ENCODE data around the gene PCID2. TPM values are rescaled to one million over a fixed set of nuclear protein-coding genes. Genes with fewer than 3 reads are reported as not detected.

The PCID2 gene
- total and polyA plus RNA-seq, 2 donors (not counting 1 experiment from before 2014, with no cell fraction given) = 52.2 to 61.1 TPM

DNA sequence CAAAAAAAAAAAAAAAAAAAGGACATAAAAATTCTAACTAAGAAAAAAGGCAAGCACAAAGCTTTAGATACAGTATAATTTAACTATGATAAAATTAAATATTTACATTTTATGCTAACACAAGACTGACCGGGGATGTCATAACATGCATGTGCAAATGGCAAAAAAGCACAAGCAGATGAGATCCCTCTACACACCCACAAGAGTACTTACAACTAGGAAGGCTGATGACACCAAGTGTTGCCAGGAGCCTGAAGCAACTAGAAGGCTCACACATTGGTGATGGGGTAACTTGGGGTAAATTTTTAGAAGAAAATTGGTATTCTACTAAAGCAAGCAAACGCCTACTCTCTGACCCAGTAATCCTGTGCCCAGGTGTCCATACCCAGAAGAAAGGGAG lies 6.7 kb downstream of the PCID2 start:
- peaks cover 3% of the 10 kb centered on the region in 2 donors for H3K4me1 ChIP-seq (ENCODE audit: control insufficient read depth in 2 of 2, insufficient read depth in 2 of 2, low read length in 2 of 2)
- H3K4me1 Mint-ChIP-seq = peaks cover 31% of the 10 kb centered on the region
- no peak overlapping the region for H2AFZ ChIP-seq (ENCODE audit: insufficient read depth, low read depth, low read length, poor library complexity, severe bottlenecking)
- ChIA-PET POLR2A (interaction anchor here (0.6 kb wide), 1 partner anchor 584 kb away, joined by 4 read pairs; no protein-coding TSS in a partner anchor), CTCF (no interaction called here)
- peaks cover 42% of the 10 kb centered on the region for H4K20me1 ChIP-seq (ENCODE audit: control insufficient read depth, insufficient read depth, low read length, poor library complexity, severe bottlenecking)
- peaks cover 64% of the 10 kb centered on the region for H3K79me2 ChIP-seq (ENCODE audit: control insufficient read depth, insufficient read depth, low read length)
- intact Hi-C loops (cut with micrococcal nuclease) = no loop called here
- H3K4me3 Mint-ChIP-seq = no peak overlapping the region
- H3K9me3 Mint-ChIP-seq (ENCODE audit: insufficient read depth) = no peaks in the 10 kb centered on the region
- no CpG with 5 or more reads among the region's 2 CpGs for WGBS (ENCODE audit: insufficient coverage)
- no peak overlapping the region for H3K9ac ChIP-seq (ENCODE audit: low read length)
- ATAC-seq (ENCODE audit: low read depth) (no peak), DNase-seq (no peak)
- no peaks in the 10 kb centered on the region for H3K27me3 Mint-ChIP-seq
- H3K27ac Mint-ChIP-seq = no peak overlapping the region
- H3K4me3 ChIP-seq (ENCODE audit: control extremely low read depth in 1 of 5, extremely low read depth in 1 of 5, insufficient read depth in 1 of 5, low read depth in 2 of 5, low read length in 4 of 5) = no peak overlapping the region
- no peaks in the 10 kb centered on the region for H3K9me3 ChIP-seq (ENCODE audit: control extremely low read depth in 1 of 3, control insufficient read depth in 2 of 3, insufficient read depth in 1 of 3, low read length in 2 of 3)
- TF ChIP-seq, protein P1, sequence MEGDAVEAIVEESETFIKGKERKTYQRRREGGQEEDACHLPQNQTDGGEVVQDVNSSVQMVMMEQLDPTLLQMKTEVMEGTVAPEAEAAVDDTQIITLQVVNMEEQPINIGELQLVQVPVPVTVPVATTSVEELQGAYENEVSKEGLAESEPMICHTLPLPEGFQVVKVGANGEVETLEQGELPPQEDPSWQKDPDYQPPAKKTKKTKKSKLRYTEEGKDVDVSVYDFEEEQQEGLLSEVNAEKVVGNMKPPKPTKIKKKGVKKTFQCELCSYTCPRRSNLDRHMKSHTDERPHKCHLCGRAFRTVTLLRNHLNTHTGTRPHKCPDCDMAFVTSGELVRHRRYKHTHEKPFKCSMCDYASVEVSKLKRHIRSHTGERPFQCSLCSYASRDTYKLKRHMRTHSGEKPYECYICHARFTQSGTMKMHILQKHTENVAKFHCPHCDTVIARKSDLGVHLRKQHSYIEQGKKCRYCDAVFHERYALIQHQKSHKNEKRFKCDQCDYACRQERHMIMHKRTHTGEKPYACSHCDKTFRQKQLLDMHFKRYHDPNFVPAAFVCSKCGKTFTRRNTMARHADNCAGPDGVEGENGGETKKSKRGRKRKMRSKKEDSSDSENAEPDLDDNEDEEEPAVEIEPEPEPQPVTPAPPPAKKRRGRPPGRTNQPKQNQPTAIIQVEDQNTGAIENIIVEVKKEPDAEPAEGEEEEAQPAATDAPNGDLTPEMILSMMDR (IDR thresholded peaks at IDR 0.05) = no peak
- TF ChIP-seq EZH2 (IDR thresholded peaks at IDR 0.05; ENCODE audit: borderline replicate concordance, insufficient read depth, low read depth, low read length, poor library complexity, severe bottlenecking) = no peak
- H3K27me3 ChIP-seq (replicated peaks in 1 of 4; ENCODE audit: control extremely low read depth in 1 of 4, control insufficient read depth in 3 of 4, insufficient read depth in 4 of 4, low read length in 3 of 4) = no peaks in the 10 kb centered on the region
- no peak overlapping the region for H3K27ac ChIP-seq (ENCODE audit: low read length in 2 of 2)
- peaks cover 0 to 37% of the 10 kb centered on the region in 2 experiments for H3K36me3 ChIP-seq (replicated peaks in 1 of 2; ENCODE audit: control extremely low read depth in 1 of 2, control insufficient read depth in 1 of 2, extremely low read depth in 1 of 2, insufficient read depth in 2 of 2, low read length in 1 of 2)
- H3K4me2 ChIP-seq (replicated peaks; ENCODE audit: low read depth, low read length, poor library complexity, severe bottlenecking) = no peak overlapping the region

DNA sequence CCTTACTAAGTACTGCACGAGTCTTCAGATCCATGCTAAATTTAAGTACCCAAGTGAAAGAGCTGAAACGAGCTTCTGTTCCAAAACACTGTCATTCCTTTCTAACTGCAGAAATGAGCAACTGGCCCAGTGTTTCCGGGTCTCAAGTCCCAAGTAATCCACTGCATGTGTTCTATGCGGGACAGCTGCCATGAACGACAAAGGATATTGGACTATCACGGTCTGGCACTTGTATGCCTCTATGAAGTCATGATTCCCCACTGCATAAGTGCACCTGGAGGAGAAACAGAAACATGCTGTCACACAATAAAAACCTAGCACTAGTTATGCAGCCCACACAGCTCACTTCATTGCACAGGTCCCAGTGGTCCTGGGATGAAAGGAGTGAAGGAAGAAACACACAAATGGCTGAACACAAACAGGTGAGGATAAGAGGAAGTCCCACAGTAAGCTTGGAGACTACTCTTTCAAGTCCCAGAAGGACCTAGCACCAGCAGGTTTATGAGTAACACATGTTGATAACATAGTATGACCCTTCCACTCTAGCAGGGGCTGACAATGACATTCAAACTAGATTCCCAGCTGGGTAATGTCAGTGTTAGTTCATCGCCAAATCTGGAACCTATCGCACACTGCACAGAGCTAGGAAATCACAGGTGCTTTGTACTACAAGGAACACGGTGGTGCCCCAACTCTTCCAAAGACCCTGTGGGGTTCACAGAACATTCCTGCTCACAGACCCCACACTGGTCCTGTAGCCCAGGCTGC lies 11.3 kb downstream of the PCID2 start:
- no peak for TF ChIP-seq EZH2 (IDR thresholded peaks at IDR 0.05; ENCODE audit: borderline replicate concordance, insufficient read depth, low read depth, low read length, poor library complexity, severe bottlenecking)
- TF ChIP-seq, protein P1 (IDR thresholded peaks at IDR 0.05) = no peak

More for the DNA sequence above, 11.3 kb downstream of the PCID2 start:
- H2AFZ ChIP-seq (ENCODE audit: insufficient read depth, low read depth, low read length, poor library complexity, severe bottlenecking) = no peak overlapping the region
- Mint-ChIP-seq H3K4me3 (no peak overlapping the region), H3K27ac (no peak overlapping the region), H3K27me3 (no peaks in the 10 kb centered on the region), H3K4me1 (peaks cover 1% of the 10 kb centered on the region), H3K9me3 (ENCODE audit: insufficient read depth) (no peaks in the 10 kb centered on the region)
- CTCF ChIA-PET = no interaction called here
- H4K20me1 ChIP-seq (ENCODE audit: control insufficient read depth, insufficient read depth, low read length, poor library complexity, severe bottlenecking) = peaks cover 3% of the 10 kb centered on the region
- 94% methylated on average over 9 of the region's 9 CpGs for WGBS (ENCODE audit: insufficient coverage)
- peaks cover 3 to 59% of the 10 kb centered on the region in 2 experiments for H3K36me3 ChIP-seq (replicated peaks in 1 of 2; ENCODE audit: control extremely low read depth in 1 of 2, control insufficient read depth in 1 of 2, extremely low read depth in 1 of 2, insufficient read depth in 2 of 2, low read length in 1 of 2)
- H3K4me3 ChIP-seq (ENCODE audit: control extremely low read depth in 1 of 5, extremely low read depth in 1 of 5, insufficient read depth in 1 of 5, low read depth in 2 of 5, low read length in 4 of 5) = no peak overlapping the region
- no peak overlapping the region for H3K27ac ChIP-seq (ENCODE audit: low read length in 2 of 2)
- H3K9me3 ChIP-seq (ENCODE audit: control extremely low read depth in 1 of 3, control insufficient read depth in 2 of 3, insufficient read depth in 1 of 3, low read length in 2 of 3) = no peaks in the 10 kb centered on the region
- peaks cover 23% of the 10 kb centered on the region for H3K79me2 ChIP-seq (ENCODE audit: control insufficient read depth, insufficient read depth, low read length)
- H3K4me1 ChIP-seq (ENCODE audit: control insufficient read depth in 2 of 2, insufficient read depth in 2 of 2, low read length in 2 of 2) = no peaks in the 10 kb centered on the region
- intact Hi-C loops (cut with micrococcal nuclease) = no loop called here
- POLR2A ChIA-PET = no interaction called here
- no peaks in the 10 kb centered on the region for H3K27me3 ChIP-seq (replicated peaks in 1 of 4; ENCODE audit: control extremely low read depth in 1 of 4, control insufficient read depth in 3 of 4, insufficient read depth in 4 of 4, low read length in 3 of 4)
- ATAC-seq (ENCODE audit: low read depth) (no peak), DNase-seq (no peak)
- no peak overlapping the region for H3K4me2 ChIP-seq (replicated peaks; ENCODE audit: low read depth, low read length, poor library complexity, severe bottlenecking)
- no peak overlapping the region for H3K9ac ChIP-seq (ENCODE audit: low read length)
